Measurements from ENCODE around the gene ASTN2. TPM values are rescaled to one million over a fixed set of nuclear protein-coding genes. Genes with fewer than 3 reads are reported as not detected.

Gene ASTN2
- total and polyA plus RNA-seq, 9 of the 15 experiments (the other 6 are each of a cell fraction or from before 2014, with no cell fraction given): 0.56 to 3.5 (median 1.9) TPM

DNA sequence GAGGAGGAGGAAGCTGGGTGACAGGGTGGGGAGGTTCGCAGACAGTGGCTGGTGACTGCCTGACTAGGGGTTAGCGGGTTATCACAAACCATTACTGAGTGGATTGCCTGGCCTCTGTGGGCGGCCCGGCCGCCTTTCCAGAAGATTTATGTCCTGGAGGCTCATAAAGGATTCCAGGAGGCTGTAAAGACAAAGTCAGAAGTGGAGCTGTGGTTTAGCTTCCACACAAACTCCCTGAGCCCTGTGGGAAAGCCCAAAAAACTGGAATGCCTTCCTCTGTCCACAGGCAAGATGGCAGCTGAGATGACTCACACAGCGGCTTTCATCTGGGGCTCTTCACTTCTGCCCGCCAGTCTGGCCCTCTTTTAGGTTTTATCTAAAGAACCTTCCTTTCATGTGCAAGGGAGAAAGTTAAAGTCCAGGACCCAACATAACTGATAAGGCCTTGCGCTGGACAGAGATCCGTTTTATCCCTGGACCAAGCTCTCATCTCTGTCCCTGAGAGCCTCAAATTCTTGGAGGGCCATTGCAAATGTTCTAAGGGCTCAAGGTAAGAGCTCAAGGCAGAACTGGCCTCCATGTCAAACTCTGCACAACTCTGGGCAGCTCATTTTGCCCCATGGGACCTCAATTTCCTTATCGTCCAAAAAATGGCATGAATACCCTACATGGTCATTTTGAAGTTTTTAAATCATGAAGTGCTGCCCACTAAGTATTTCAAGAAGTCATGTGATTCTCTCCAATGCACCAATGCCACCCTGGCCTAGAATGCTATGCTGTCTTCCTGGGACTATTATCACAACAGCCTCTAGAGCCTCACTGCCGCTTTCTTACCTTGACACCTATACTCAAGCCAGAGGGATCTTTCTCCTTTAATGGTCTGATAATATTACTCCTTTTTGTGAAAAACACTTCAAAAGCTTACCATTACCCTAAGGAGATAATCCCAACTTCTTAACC, 977.2 kb downstream of the ASTN2 start (continued):
- TF ChIP-seq IRF2 (CRISPR knock-in tag; IDR thresholded peaks at IDR 0.05): no peak
- TF ChIP-seq STAG1 (CRISPR knock-in tag; IDR thresholded peaks at IDR 0.05; ENCODE audit: borderline replicate concordance): no peak
- TF ChIP-seq MCM3 (IDR thresholded peaks at IDR 0.05): no peak
- TF ChIP-seq, protein P1, sequence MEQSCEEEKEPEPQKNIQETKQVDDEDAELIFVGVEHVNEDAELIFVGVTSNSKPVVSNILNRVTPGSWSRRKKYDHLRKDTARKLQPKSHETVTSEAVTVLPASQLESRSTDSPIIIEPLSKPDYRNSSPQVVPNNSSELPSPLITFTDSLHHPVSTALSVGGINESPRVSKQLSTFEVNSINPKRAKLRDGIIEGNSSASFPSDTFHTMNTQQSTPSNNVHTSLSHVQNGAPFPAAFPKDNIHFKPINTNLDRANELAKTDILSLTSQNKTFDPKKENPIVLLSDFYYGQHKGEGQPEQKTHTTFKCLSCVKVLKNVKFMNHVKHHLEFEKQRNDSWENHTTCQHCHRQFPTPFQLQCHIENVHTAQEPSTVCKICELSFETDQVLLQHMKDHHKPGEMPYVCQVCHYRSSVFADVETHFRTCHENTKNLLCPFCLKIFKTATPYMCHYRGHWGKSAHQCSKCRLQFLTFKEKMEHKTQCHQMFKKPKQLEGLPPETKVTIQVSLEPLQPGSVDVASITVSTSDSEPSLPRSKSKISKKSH (CRISPR knock-in tag; IDR thresholded peaks at IDR 0.05): no peak
- TF ChIP-seq HDGF (IDR thresholded peaks at IDR 0.05): no peak
- TF ChIP-seq SMARCE1 (IDR thresholded peaks at IDR 0.05): peak; percentile 76
- TF ChIP-seq TAF7 (tag; IDR thresholded peaks at IDR 0.05): no peak
- TF ChIP-seq PCBP1 (IDR thresholded peaks at IDR 0.05; ENCODE audit: low read depth, low read length, poor library complexity, severe bottlenecking): no peak
- TF ChIP-seq, protein P2, sequence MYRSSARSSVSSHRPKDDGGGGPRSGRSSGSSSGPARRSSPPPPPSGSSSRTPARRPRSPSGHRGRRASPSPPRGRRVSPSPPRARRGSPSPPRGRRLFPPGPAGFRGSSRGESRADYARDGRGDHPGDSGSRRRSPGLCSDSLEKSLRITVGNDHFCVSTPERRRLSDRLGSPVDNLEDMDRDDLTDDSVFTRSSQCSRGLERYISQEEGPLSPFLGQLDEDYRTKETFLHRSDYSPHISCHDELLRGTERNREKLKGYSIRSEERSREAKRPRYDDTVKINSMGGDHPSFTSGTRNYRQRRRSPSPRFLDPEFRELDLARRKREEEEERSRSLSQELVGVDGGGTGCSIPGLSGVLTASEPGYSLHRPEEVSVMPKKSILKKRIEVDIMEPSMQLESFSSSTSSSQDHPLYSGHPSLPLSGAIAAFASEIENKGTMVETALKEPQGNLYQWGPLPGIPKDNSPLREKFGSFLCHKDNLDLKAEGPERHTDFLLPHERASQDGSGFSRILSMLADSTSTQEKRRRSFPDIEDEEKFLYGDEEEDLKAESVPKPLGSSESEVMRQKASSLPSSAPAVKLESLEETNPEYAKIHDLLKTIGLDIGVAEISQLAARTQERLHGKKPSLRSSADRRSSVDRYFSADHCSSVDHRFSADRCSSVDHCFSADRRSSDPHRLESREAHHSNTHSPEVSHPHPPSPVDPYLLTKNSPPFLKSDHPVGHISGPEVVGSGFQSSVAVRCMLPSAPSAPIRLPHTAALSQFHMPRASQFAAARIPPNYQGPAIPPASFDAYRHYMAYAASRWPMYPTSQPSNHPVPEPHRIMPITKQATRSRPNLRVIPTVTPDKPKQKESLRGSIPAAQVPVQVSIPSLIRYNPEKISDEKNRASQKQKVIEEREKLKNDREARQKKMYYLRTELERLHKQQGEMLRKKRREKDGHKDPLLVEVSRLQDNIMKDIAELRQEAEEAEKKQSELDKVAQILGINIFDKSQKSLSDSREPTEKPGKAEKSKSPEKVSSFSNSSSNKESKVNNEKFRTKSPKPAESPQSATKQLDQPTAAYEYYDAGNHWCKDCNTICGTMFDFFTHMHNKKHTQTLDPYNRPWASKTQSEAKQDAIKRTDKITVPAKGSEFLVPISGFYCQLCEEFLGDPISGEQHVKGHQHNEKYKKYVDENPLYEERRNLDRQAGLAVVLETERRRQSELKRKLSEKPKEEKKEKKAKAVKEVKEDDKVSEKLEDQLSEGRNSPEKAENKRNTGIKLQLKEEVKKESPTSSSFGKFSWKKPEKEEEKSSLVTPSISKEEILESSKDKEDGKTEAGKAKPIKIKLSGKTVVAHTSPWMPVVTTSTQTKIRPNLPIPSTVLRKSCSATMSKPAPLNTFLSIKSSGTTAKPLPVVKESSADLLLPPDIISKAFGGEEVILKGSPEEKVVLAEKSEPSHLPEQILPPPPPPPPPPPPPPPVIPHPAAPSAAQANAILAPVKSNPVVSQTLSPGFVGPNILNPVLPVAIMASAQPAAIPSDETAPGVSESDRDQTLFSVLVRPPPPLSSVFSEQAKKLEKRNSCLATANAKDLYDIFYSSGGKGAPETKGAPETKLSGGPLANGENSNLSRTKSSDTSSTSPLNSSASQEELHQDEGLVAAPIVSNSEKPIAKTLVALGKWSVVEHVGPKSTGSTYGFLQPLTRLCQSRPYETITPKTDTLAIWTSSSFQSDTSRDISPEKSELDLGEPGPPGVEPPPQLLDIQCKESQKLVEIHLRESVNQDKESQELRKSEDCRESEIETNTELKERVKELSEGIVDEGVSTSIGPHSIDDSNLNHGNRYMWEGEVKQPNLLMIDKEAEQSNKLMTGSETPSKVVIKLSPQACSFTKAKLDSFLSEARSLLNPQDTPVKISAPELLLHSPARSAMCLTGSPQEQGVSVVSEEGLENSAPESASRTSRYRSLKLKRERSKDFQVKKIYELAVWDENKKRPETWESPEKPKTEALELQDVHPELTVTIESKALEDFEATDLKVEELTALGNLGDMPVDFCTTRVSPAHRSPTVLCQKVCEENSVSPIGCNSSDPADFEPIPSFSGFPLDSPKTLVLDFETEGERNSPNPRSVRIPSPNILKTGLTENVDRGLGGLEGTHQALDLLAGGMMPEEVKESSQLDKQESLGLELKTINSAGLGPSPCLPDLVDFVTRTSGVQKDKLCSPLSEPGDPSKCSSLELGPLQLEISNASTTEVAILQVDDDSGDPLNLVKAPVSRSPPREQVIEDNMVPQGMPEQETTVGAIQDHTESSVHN (IDR thresholded peaks at IDR 0.05; ENCODE audit: borderline replicate concordance in 1 of 2, low read depth in 1 of 2): no peak
- no peak; the same call in 1 of the 2 replicates for TF ChIP-seq PHF8 (IDR thresholded peaks at IDR 0.05; ENCODE audit: borderline replicate concordance, low read length)
- no peak for TF ChIP-seq ZEB2 (IDR thresholded peaks at IDR 0.05)
- no peak for TF ChIP-seq ZNF551 (CRISPR knock-in tag; IDR thresholded peaks at IDR 0.05)
- TF ChIP-seq RBM25 (IDR thresholded peaks at IDR 0.05; ENCODE audit: low read depth, low read length, severe bottlenecking): no peak
- no peak for TF ChIP-seq GTF2E2 (tag; IDR thresholded peaks at IDR 0.05)
- TF ChIP-seq, protein P3, sequence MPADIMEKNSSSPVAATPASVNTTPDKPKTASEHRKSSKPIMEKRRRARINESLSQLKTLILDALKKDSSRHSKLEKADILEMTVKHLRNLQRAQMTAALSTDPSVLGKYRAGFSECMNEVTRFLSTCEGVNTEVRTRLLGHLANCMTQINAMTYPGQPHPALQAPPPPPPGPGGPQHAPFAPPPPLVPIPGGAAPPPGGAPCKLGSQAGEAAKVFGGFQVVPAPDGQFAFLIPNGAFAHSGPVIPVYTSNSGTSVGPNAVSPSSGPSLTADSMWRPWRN (IDR thresholded peaks at IDR 0.05; ENCODE audit: low read depth): no peak
- TF ChIP-seq DACH1 (IDR thresholded peaks at IDR 0.05; ENCODE audit: partially characterized antibody): no peak
- no peak for TF ChIP-seq SP2 (IDR thresholded peaks at IDR 0.05; ENCODE audit: extremely low read depth, low read depth, low read length, poor library complexity, severe bottlenecking)
- no peak for TF ChIP-seq TAF15 (IDR thresholded peaks at IDR 0.05; ENCODE audit: low read depth, low read length)

Measured in K562 (cell line).